ENCODE results near the gene ZNF407.

The ZNF407 gene

GRCh38 chr18:74799542-74799941 is 201.9 kb downstream of the ZNF407 start:
- Histone ChIP-seq H3K4me1 (ENCODE audit: control insufficient read depth, insufficient read depth, low read length) (no peaks in the 10 kb centered on the region), H3K4me3 (ENCODE audit: low read depth, low read length) (no peak overlapping the region), H3K36me3 (ENCODE audit: control insufficient read depth in 2 of 2, insufficient read depth in 1 of 2, low read length in 2 of 2) (no peaks in the 10 kb centered on the region), H3K9me3 (ENCODE audit: control insufficient read depth, insufficient read depth, low read depth, low read length) (no peaks in the 10 kb centered on the region), H3K27ac (ENCODE audit: extremely low read depth, low read depth, low read length) (no peak overlapping the region)
- ChIA-PET CTCF (no interaction called here), POLR2A (no interaction called here)
- TF ChIP-seq SCRT1 (tag by site-specific recombination; IDR thresholded peaks at IDR 0.05; ENCODE audit: borderline replicate concordance) (no peak), ZNF558 (tag by site-specific recombination; IDR thresholded peaks at IDR 0.05) (no peak), ZSCAN5A (tag by site-specific recombination; IDR thresholded peaks at IDR 0.05) (no peak), ZNF266 (tag by site-specific recombination; IDR thresholded peaks at IDR 0.05; ENCODE audit: low read depth) (no peak), ZNF510 (tag by site-specific recombination; IDR thresholded peaks at IDR 0.05; ENCODE audit: insufficient replicate concordance) (no peak), ZNF600 (tag by site-specific recombination; IDR thresholded peaks at IDR 0.05) (no peak), ZNF138 (tag by site-specific recombination; IDR thresholded peaks at IDR 0.05; ENCODE audit: borderline replicate concordance) (no peak), SETDB1 (IDR thresholded peaks at IDR 0.05; ENCODE audit: insufficient read length, low read length) (no peak), ZNF48 (tag by site-specific recombination; IDR thresholded peaks at IDR 0.05) (no peak), ZNF146 (tag by site-specific recombination; IDR thresholded peaks at IDR 0.05) (no peak), OSR2 (tag by site-specific recombination; IDR thresholded peaks at IDR 0.05) (no peak), ZNF132 (tag by site-specific recombination; IDR thresholded peaks at IDR 0.05; ENCODE audit: borderline replicate concordance) (no peak), ZNF184 (tag by site-specific recombination; IDR thresholded peaks at IDR 0.05) (no peak)
- TF ChIP-seq, protein P1, sequence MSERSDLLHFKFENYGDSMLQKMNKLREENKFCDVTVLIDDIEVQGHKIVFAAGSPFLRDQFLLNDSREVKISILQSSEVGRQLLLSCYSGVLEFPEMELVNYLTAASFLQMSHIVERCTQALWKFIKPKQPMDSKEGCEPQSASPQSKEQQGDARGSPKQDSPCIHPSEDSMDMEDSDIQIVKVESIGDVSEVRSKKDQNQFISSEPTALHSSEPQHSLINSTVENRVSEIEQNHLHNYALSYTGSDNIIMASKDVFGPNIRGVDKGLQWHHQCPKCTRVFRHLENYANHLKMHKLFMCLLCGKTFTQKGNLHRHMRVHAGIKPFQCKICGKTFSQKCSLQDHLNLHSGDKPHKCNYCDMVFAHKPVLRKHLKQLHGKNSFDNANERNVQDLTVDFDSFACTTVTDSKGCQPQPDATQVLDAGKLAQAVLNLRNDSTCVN (tag by site-specific recombination; optimal IDR thresholded peaks at IDR 0.05), result no peak
- TF ChIP-seq, protein P2, sequence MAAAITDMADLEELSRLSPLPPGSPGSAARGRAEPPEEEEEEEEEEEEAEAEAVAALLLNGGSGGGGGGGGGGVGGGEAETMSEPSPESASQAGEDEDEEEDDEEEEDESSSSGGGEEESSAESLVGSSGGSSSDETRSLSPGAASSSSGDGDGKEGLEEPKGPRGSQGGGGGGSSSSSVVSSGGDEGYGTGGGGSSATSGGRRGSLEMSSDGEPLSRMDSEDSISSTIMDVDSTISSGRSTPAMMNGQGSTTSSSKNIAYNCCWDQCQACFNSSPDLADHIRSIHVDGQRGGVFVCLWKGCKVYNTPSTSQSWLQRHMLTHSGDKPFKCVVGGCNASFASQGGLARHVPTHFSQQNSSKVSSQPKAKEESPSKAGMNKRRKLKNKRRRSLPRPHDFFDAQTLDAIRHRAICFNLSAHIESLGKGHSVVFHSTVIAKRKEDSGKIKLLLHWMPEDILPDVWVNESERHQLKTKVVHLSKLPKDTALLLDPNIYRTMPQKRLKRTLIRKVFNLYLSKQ (tag by site-specific recombination; IDR thresholded peaks at IDR 0.05; ENCODE audit: borderline replicate concordance), result no peak

DNA sequence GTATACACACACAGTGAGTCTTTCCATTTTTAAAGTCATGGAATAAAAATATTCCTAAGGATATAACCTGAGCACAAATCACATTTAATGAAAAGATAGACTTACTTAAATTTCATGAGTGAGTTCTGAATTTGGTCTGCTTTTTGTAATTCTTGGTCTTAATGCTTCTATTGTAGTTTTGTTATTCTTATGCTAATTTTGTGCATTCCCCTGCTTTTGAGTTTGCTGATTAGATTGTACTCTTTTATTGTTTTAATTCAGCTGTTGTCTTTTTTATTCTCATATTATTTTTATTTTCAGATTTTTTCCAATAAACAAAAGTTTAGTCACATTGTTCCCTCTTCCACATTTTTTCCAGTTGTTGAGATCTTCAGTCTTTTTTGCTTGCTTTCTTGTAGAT is 202.4 kb downstream of the ZNF407 start:
- Histone ChIP-seq H3K9me3 (ENCODE audit: control insufficient read depth, insufficient read depth, low read depth, low read length) (no peaks in the 10 kb centered on the region), H3K4me1 (ENCODE audit: control insufficient read depth, insufficient read depth, low read length) (peaks cover 5% of the 10 kb centered on the region; the same call in 1 of the 2 replicates), H3K4me3 (ENCODE audit: low read depth, low read length) (no peak overlapping the region), H3K36me3 (ENCODE audit: control insufficient read depth in 2 of 2, insufficient read depth in 1 of 2, low read length in 2 of 2) (no peaks in the 10 kb centered on the region), H3K27ac (ENCODE audit: extremely low read depth, low read depth, low read length) (no peak overlapping the region)
- TF ChIP-seq ZNF423 (tag by site-specific recombination; IDR thresholded peaks at IDR 0.05), result no peak
- no peak for TF ChIP-seq MYNN (tag by site-specific recombination; IDR thresholded peaks at IDR 0.05; ENCODE audit: borderline replicate concordance)
- TF ChIP-seq PRDM6 (tag by site-specific recombination; IDR thresholded peaks at IDR 0.05), result no peak
- TF ChIP-seq ZNF610 (tag by site-specific recombination; IDR thresholded peaks at IDR 0.05; ENCODE audit: borderline replicate concordance), result no peak
- no peak for TF ChIP-seq ZNF266 (tag by site-specific recombination; IDR thresholded peaks at IDR 0.05; ENCODE audit: low read depth)
- TF ChIP-seq, protein P3, sequence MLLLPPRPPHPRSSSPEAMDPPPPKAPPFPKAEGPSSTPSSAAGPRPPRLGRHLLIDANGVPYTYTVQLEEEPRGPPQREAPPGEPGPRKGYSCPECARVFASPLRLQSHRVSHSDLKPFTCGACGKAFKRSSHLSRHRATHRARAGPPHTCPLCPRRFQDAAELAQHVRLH (tag by site-specific recombination; IDR thresholded peaks at IDR 0.05), result no peak
- CTCF ChIA-PET, result no interaction called here
- POLR2A ChIA-PET, result no interaction called here

Data from HEK293 (cell line).